Panc1 (cell line): Measurements from ENCODE around the gene CFAP74.

Experiments
- POLR2AphosphoS5 ChIP-seq: IDR thresholded peaks from 2 replicates; pipeline ENCODE4 v1.6.1; 2012; ENCODE audit warnings: mild to moderate bottlenecking, low read depth, low read length, moderate library complexity
- SIN3A ChIP-seq: IDR thresholded peaks from 2 replicates; pipeline ENCODE4 v1.6.1; 2012; ENCODE audit warnings: low read depth, mild to moderate bottlenecking, low read length, moderate library complexity, borderline replicate concordance; ENCODE audit not compliant: insufficient read depth
- TCF7L2 ChIP-seq: IDR thresholded peaks from 2 replicates; pipeline ENCODE4 v1.6.1; 2011; ENCODE audit warnings: mild to moderate bottlenecking, low read depth, low read length, inconsistent platforms
- TF ChIP-seq, protein P1 (sequence below): fragments of 450-650 bp; IDR thresholded peaks from 2 replicates; pipeline ENCODE4 v1.5.1; 2017; ENCODE audit warnings: mild to moderate bottlenecking
- TF ChIP-seq, protein P2 (sequence below), 2 experiments: IDR thresholded peaks; 2 replicates each; pipeline ENCODE4 v1.6.1; 2011 to 2012; ENCODE audit warnings: low read depth in 2 of 2, control low read depth in 1 of 2, low read length in 1 of 2, mild to moderate bottlenecking in 1 of 2, moderate library complexity in 1 of 2; ENCODE audit not compliant: insufficient read depth in 1 of 2

DNA sequence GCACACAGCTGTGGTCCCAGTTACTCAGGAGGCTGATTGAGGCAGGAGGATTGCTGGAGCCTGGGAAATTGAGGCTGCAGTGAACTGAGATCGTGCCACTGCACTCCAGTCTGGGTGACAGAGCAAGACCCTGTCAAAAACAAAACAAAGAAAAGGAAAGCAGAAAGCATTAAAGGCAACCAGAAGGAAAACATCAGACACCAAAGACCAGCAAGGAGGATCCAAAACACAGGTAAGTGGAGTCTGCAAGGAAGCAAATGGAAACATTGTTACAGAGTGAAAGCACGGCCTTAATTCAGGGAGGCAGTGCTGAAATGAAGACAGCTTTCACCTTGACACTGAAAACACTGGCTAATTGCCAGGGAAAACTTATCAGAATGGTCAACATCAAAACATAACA is 40.8 kb downstream of the CFAP74 start:
- TF ChIP-seq POLR2AphosphoS5 (no peak), SIN3A (no peak), TCF7L2 (no peak)
- TF ChIP-seq, protein P1, sequence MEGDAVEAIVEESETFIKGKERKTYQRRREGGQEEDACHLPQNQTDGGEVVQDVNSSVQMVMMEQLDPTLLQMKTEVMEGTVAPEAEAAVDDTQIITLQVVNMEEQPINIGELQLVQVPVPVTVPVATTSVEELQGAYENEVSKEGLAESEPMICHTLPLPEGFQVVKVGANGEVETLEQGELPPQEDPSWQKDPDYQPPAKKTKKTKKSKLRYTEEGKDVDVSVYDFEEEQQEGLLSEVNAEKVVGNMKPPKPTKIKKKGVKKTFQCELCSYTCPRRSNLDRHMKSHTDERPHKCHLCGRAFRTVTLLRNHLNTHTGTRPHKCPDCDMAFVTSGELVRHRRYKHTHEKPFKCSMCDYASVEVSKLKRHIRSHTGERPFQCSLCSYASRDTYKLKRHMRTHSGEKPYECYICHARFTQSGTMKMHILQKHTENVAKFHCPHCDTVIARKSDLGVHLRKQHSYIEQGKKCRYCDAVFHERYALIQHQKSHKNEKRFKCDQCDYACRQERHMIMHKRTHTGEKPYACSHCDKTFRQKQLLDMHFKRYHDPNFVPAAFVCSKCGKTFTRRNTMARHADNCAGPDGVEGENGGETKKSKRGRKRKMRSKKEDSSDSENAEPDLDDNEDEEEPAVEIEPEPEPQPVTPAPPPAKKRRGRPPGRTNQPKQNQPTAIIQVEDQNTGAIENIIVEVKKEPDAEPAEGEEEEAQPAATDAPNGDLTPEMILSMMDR = no peak
- TF ChIP-seq, protein P2, sequence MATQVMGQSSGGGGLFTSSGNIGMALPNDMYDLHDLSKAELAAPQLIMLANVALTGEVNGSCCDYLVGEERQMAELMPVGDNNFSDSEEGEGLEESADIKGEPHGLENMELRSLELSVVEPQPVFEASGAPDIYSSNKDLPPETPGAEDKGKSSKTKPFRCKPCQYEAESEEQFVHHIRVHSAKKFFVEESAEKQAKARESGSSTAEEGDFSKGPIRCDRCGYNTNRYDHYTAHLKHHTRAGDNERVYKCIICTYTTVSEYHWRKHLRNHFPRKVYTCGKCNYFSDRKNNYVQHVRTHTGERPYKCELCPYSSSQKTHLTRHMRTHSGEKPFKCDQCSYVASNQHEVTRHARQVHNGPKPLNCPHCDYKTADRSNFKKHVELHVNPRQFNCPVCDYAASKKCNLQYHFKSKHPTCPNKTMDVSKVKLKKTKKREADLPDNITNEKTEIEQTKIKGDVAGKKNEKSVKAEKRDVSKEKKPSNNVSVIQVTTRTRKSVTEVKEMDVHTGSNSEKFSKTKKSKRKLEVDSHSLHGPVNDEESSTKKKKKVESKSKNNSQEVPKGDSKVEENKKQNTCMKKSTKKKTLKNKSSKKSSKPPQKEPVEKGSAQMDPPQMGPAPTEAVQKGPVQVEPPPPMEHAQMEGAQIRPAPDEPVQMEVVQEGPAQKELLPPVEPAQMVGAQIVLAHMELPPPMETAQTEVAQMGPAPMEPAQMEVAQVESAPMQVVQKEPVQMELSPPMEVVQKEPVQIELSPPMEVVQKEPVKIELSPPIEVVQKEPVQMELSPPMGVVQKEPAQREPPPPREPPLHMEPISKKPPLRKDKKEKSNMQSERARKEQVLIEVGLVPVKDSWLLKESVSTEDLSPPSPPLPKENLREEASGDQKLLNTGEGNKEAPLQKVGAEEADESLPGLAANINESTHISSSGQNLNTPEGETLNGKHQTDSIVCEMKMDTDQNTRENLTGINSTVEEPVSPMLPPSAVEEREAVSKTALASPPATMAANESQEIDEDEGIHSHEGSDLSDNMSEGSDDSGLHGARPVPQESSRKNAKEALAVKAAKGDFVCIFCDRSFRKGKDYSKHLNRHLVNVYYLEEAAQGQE (IDR thresholded peaks at IDR 0.05; ENCODE audit: insufficient read depth in 1 of 2, low read depth in 2 of 2, low read length in 1 of 2) = no peak
